GM12878 (cell line): ENCODE data around the gene HSPB7. TPM values are rescaled to one million over a fixed set of nuclear protein-coding genes. Genes with fewer than 3 reads are reported as not detected.

Experiments used
- ATAC-seq: fragments of 200-7000 bp; cut with Tn5 transposase; 3 replicates; pipeline ENCODE4 v1.9.1; 2020; ENCODE audit warnings: mild to moderate bottlenecking, moderate library complexity
- BruUV-seq: library from RNA; stranded (reverse); fragments of 400-500 nt; replicated peaks from 2 replicates; lab custom pipeline; 2021; lab: Mats Ljungman, UMichigan
- CTCF ChIA-PET: fragments of 300-600 bp; sonication (Branson Sonifier 250); formaldehyde crosslinking; extraction: SDS; loops from one replicate; lab custom pipeline; 2021; ENCODE audit warnings: inconsistent platforms; lab: Yijun Ruan, JAX
- POLR2A ChIA-PET: fragments of 350-600 bp; formaldehyde crosslinking; extraction: SDS; loops from one replicate; lab custom pipeline; 2021; ENCODE audit warnings: inconsistent platforms; lab: Charles Lee
- RAD21 ChIA-PET: fragments of 300-600 bp; sonication (Branson Sonifier 250); formaldehyde crosslinking; loops from one replicate; lab custom pipeline; 2023; ENCODE audit warnings: antibody characterized with exemption; ENCODE audit not compliant: unreplicated experiment; lab: Charles Lee
- SMC1A ChIA-PET: fragments of 300-600 bp; sonication (Branson Sonifier 250); formaldehyde crosslinking; loops from one replicate; lab custom pipeline; 2023; ENCODE audit not compliant: unreplicated experiment, uncharacterized antibody; lab: Charles Lee
- DNase-seq: peaks from one replicate; pipeline ENCODE4 v3.0.0-alpha.2; 2011; ENCODE audit warnings: low read depth, low spot score
- FAIRE-seq: peaks from 3 replicates; lab custom pipeline; 2011; peaks lifted over from hg19 to GRCh38; lab: Jason Lieb, UNC
- H2AFZ ChIP-seq: 2 replicates; pipeline ENCODE4 v1.6.0; 2011; ENCODE audit warnings: low read depth, low read length, control low read depth; ENCODE audit not compliant: control insufficient read depth
- H3K27ac ChIP-seq: 2 replicates; pipeline ENCODE4 v1.5.1; 2011; ENCODE audit warnings: control low read depth; ENCODE audit not compliant: control insufficient read depth, insufficient read depth
- H3K27me3 ChIP-seq, 2 experiments: replicated peaks in 1 of 2; 2 replicates each; pipeline versions ENCODE4 v1.6.0 to v1.6.1; 2011; ENCODE audit warnings: low read length in 1 of 2; ENCODE audit not compliant: control insufficient read depth in 2 of 2, insufficient read depth in 2 of 2
- H3K36me3 ChIP-seq, 2 experiments: 2 replicates each; pipeline ENCODE4 v1.5.1; 2011; ENCODE audit warnings: low read length in 1 of 2; ENCODE audit not compliant: control insufficient read depth in 2 of 2, insufficient read depth in 2 of 2
- H3K4me1 ChIP-seq: 2 replicates; pipeline ENCODE4 v1.6.1; 2011; ENCODE audit warnings: mild to moderate bottlenecking, low read length, moderate library complexity, mixed read lengths; ENCODE audit not compliant: control insufficient read depth, insufficient read depth
- H3K4me2 ChIP-seq: 2 replicates; pipeline ENCODE4 v1.6.0; 2011; ENCODE audit warnings: control low read depth; ENCODE audit not compliant: control insufficient read depth, insufficient read depth
- H3K4me3 ChIP-seq: fragments of 200-600 bp; sonication (generic); 2 replicates; pipeline ENCODE4 v1.5.1; 2016
- H3K79me2 ChIP-seq: 2 replicates; pipeline ENCODE4 v1.6.0; 2011; ENCODE audit warnings: low read length; ENCODE audit not compliant: control insufficient read depth, insufficient read depth
- H3K9ac ChIP-seq: 2 replicates; pipeline ENCODE4 v1.8.0; 2011; ENCODE audit warnings: low read length, control low read depth, mixed read lengths; ENCODE audit not compliant: control insufficient read depth, insufficient read depth
- H3K9me3 ChIP-seq: replicated peaks from 3 replicates; pipeline ENCODE4 v1.5.1; 2011; ENCODE audit warnings: mild to moderate bottlenecking, low read length; ENCODE audit not compliant: control insufficient read depth, insufficient read depth
- H4K20me1 ChIP-seq: 2 replicates; pipeline ENCODE4 v1.6.0; 2011; ENCODE audit not compliant: control insufficient read depth, insufficient read depth
- HDGF ChIP-seq: fragments of 450-650 bp; IDR thresholded peaks from 2 replicates; pipeline ENCODE4 v1.6.1; 2016; ENCODE audit warnings: antibody characterized with exemption
- RAD21 ChIP-seq: IDR thresholded peaks from 2 replicates; pipeline ENCODE4 v1.6.1; 2011; ENCODE audit warnings: mild to moderate bottlenecking, low read depth, low read length, moderate library complexity; ENCODE audit not compliant: insufficient read depth
- SMC3 ChIP-seq: IDR thresholded peaks from 2 replicates; pipeline ENCODE4 v1.6.1; 2011; ENCODE audit warnings: low read length, improper control_type of control experiment, borderline replicate concordance
- YY1 ChIP-seq: IDR thresholded peaks from 2 replicates; pipeline ENCODE4 v1.6.1; 2011; ENCODE audit warnings: low read depth, mild to moderate bottlenecking, low read length
- WGBS: methylation state at CpG from one replicate; pipeline ENCODE4 v1.1.6; 2016; ENCODE audit warnings: low lambda C conversion rate; ENCODE audit not compliant: insufficient replicate concordance, insufficient coverage; ENCODE audit errors: missing lambda C conversion rate; 5-methylcytosine and 5-hydroxymethylcytosine counted together
- in situ Hi-C: fragments of 300-500 bp; cut with MboI; formaldehyde crosslinking; loops from 9 replicates; pipeline ENCODE4 v1.14.3; 2018; ENCODE audit warnings: mixed read lengths
- intact Hi-C: fragments of 100-400 bp; cut with micrococcal nuclease; formaldehyde crosslinking; loops from one replicate; pipeline ENCODE4 v1.14.2; 2022; ENCODE audit not compliant: unreplicated experiment
- polyA plus RNA-seq, 11 experiments: library from polyadenylated mRNA; depleted of rRNA in 4 of 11; unstranded in 6 of 11; stranded (reverse) in 5 of 11; fragments of >200 nt; fragmentation: Nextera tagmentation in 4 of 11; fragmentation: Illumina TruSeq in 1 of 11; extraction: Ambion mirVana in 4 of 11; extraction: Trizol in 1 of 11; gene quantifications; 1 replicate in 1 of 11; 2 replicates in 10 of 11; pipeline versions ENCODE4 v1.2.1 to v1.2.3, GENCODE V29; 2011 to 2016; ENCODE audit warnings: inconsistent platforms in 2 of 11, missing spikeins in 2 of 11, low read depth in 1 of 11
- total RNA-seq, 4 experiments: library from RNA; depleted of rRNA in 3 of 4; stranded (reverse); fragments of >200 nt in 3 of 4; fragmentation: Illumina TruSeq in 1 of 4; extraction: Trizol in 1 of 4; gene quantifications; 2 replicates each; pipeline versions ENCODE4 v1.2.1 to v1.2.3, GENCODE V29; 2013 to 2021
- TF ChIP-seq, protein P1 (sequence below), 3 experiments: IDR thresholded peaks in 2 of 3; conservative IDR thresholded peaks in 1 of 3; 2 replicates each; pipeline ENCODE4 v1.5.1; 2011; ENCODE audit warnings: low read depth in 3 of 3, low read length in 3 of 3, mild to moderate bottlenecking in 3 of 3, control low read depth in 2 of 3, moderate library complexity in 2 of 3, inconsistent platforms in 1 of 3, mixed read lengths in 1 of 3; ENCODE audit not compliant: control insufficient read depth in 2 of 3, insufficient read depth in 1 of 3; ENCODE audit errors: extremely low read depth in 1 of 3
- TF ChIP-seq, protein P2 (sequence below): fragments of 450-650 bp; IDR thresholded peaks from 2 replicates; pipeline ENCODE4 v1.6.1; 2017; ENCODE audit warnings: mild to moderate bottlenecking, low read depth, inconsistent platforms; ENCODE audit not compliant: poor library complexity, severe bottlenecking

The HSPB7 gene
- total and polyA plus RNA-seq, 10 of the 15 experiments (the other 5 are each of a cell fraction or from before 2014, with no cell fraction given), result 0.34 TPM; not detected in 9

DNA sequence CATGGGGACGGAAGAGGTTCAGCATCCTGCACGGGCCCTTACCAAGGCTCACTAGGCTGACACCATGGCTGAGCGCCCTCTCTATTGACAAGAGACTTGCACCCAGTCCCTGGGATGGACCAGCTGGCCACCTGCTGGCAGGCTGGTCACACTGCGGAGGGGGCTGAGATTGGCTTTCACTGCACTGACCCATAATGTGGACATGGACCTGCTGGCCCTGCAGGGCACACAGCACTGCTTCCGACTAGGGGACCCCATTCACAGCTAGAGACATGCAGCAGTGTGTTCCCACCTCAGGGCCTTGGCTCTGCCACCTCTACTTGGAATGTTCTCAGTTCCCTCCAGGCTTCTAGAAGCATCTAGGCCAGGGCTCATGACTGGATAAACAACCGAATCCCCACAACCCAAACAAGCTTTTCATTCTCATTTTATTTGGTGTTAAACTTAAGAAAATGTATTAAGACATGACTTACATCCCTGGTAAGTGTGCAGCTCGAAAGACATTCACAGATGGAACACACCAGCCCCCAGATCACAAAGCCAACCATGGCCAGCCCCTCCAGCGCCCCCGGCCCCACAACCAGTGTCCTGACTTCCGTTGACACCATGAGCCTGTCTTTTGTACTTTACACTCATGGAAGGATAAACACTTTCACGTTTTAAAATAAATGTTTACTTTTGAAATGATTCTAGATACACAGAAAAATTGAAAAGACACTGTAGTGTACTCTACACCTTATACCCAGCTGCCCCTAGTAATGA lies 23.1 kb downstream of the HSPB7 start:
- no peak overlapping the region for H3K4me2 ChIP-seq
- no peak overlapping the region for H3K9ac ChIP-seq
- H2AFZ ChIP-seq, result no peak overlapping the region
- no peaks in the 10 kb centered on the region for H3K79me2 ChIP-seq
- peak; percentile 85 for TF ChIP-seq SMC3
- TF ChIP-seq YY1, result peak; percentile 61; the same call in 1 of the 2 replicates
- TF ChIP-seq HDGF, result no peak
- TF ChIP-seq, protein P1, sequence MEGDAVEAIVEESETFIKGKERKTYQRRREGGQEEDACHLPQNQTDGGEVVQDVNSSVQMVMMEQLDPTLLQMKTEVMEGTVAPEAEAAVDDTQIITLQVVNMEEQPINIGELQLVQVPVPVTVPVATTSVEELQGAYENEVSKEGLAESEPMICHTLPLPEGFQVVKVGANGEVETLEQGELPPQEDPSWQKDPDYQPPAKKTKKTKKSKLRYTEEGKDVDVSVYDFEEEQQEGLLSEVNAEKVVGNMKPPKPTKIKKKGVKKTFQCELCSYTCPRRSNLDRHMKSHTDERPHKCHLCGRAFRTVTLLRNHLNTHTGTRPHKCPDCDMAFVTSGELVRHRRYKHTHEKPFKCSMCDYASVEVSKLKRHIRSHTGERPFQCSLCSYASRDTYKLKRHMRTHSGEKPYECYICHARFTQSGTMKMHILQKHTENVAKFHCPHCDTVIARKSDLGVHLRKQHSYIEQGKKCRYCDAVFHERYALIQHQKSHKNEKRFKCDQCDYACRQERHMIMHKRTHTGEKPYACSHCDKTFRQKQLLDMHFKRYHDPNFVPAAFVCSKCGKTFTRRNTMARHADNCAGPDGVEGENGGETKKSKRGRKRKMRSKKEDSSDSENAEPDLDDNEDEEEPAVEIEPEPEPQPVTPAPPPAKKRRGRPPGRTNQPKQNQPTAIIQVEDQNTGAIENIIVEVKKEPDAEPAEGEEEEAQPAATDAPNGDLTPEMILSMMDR (IDR thresholded peaks at IDR 0.05 in 2 of 3, conservative IDR thresholded peaks at IDR 0.05 in 1 of 3; ENCODE audit: control insufficient read depth in 2 of 3, extremely low read depth in 1 of 3, insufficient read depth in 1 of 3, low read depth in 3 of 3, low read length in 3 of 3), result peak; percentile 72 to 83 (median 78)
- TF ChIP-seq RAD21, result peak; percentile 85
- TF ChIP-seq, protein P2, sequence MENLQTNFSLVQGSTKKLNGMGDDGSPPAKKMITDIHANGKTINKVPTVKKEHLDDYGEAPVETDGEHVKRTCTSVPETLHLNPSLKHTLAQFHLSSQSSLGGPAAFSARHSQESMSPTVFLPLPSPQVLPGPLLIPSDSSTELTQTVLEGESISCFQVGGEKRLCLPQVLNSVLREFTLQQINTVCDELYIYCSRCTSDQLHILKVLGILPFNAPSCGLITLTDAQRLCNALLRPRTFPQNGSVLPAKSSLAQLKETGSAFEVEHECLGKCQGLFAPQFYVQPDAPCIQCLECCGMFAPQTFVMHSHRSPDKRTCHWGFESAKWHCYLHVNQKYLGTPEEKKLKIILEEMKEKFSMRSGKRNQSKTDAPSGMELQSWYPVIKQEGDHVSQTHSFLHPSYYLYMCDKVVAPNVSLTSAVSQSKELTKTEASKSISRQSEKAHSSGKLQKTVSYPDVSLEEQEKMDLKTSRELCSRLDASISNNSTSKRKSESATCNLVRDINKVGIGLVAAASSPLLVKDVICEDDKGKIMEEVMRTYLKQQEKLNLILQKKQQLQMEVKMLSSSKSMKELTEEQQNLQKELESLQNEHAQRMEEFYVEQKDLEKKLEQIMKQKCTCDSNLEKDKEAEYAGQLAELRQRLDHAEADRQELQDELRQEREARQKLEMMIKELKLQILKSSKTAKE, result no peak
- in situ Hi-C loops (no loop called here), intact Hi-C loops (loop anchor here (1.0 to 5.0 kb wide), 2 partner anchors 37 to 202 kb away; no protein-coding TSS in a partner anchor)
- no peaks in the 10 kb centered on the region for H3K36me3 ChIP-seq
- ATAC-seq (peak; percentile 97), DNase-seq (no peak), FAIRE-seq (no peak)
- H4K20me1 ChIP-seq, result no peaks in the 10 kb centered on the region; the same call in 1 of the 2 replicates
- H3K4me1 ChIP-seq, result no peaks in the 10 kb centered on the region
- no TSS peak for BruUV-seq
- SMC1A ChIA-PET, result interaction anchor here (1.6 to 2.2 kb wide), 5 partner anchors 13 to 203 kb away, joined by 4 to 10 read pairs (median 7); partner anchors contain the start of gene ZBTB17
- CTCF ChIA-PET, result interaction anchor here (0.5 to 2.6 kb wide), 17 partner anchors 11 to 203 kb away, joined by 3 to 14 read pairs (median 3); partner anchors contain the start of gene UQCRHL
- POLR2A ChIA-PET, result interaction anchor here (0.5 kb wide), 1 partner anchor 18 kb away, joined by 3 read pairs; no protein-coding TSS in a partner anchor
- no peaks in the 10 kb centered on the region for H3K27me3 ChIP-seq
- RAD21 ChIA-PET, result interaction anchor here (0.6 to 2.4 kb wide), 4 partner anchors 8 to 203 kb away, joined by 3 to 11 read pairs (median 4); no protein-coding TSS in a partner anchor
- H3K4me3 ChIP-seq, result no peak overlapping the region
- WGBS, result 19% methylated on average over 11 of the region's 11 CpGs
- no peaks in the 10 kb centered on the region for H3K9me3 ChIP-seq
- no peak overlapping the region for H3K27ac ChIP-seq
